Bronchial smooth muscle cell (primary cell): ENCODE data around the gene SIX5. TPM values are rescaled to one million over a fixed set of nuclear protein-coding genes. Genes with fewer than 3 reads are reported as not detected.

Experiments
- total RNA-seq: library from RNA; depleted of rRNA; stranded (reverse); fragments of >200 nt; gene quantifications from 2 replicates; pipeline ENCODE4 v1.2.1, GENCODE V29; 2014

SIX5 gene
- total RNA-seq, result 6.7 and 7.4 TPM in 2 replicates

GRCh38 chr19:45768984-45769782 lies at the start of gene SIX5:
TSS of gene SIX5 (minus strand) at chr19:45769252. CDS start at chr19:45768844, 408 bp downstream.

DNA sequence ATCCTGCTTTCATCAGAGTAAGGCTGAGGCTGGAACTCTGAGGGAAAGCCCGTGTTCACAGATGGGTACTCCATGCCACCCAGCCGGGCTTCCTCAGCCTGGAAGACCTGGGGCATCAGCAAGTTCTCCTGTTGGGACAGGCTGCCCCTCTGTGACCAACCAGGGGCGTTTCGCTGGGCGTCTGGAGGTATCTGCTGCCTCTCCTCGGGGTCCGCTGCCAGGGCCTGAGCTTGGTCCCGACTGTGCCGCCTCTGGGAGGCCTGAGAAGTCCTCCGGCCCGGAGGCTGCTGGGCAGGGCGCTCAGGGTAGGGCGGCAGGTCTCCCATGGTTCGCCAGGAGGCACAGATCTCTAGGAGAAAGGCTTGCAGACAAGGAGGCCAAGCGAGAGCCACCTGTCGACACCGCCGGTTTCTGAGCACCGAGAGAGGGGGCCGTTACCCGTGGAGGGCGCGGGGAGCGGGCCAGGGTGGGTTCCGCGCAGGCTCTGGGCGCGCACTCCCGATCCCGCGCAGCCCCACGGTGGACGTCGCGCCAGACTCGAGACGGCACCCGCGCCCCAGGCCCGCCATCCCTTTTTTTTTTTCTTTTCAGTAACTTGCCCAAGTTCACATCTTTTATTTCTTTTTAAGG lies 45.9 kb upstream of the SIX5 start, which contains the start of gene RSPH6A:
RSPH6A (minus strand) TSS at position 458 of the 630 bp plus-strand sequence; CDS start at position 326, 132 bp downstream.

GRCh38 chr19:45792470-45793177 lies 23.6 kb upstream of the SIX5 start, which contains the start of gene DMWD:
TSS of gene DMWD (minus strand) at chr19:45792845. CDS start at chr19:45792756, 89 bp downstream.

DNA sequence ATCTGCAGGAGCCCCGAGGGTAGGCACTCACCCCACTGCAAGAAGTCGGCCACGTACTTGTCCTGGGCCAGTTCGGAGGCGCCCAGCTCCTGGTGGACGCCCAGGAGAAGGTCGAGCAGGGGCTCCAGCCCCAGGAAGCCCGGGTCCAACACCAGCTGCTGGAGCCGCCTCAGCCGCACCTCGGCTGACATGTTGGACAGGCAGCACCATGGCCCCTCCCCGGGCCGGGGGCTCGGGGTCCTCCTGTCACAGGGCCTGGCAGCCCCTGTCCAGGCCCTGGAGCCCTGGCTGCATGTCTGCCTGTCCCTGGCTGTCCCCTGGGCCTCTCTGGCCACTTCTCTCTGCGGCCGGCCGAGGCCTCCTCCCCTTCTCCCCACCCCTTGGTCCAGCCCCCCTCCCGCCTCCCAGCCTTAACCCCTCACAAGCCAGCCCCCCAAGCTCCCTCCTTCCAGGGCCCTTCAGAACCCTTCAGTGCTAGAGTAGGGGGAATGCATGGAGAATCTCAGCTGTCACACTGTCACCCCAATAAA lies 13.2 kb upstream of the SIX5 start, which contains the start of gene DMPK:
DMPK (minus strand) TSS at position 329 of the 530 bp plus-strand sequence; CDS start at position 191, 138 bp downstream.

DNA sequence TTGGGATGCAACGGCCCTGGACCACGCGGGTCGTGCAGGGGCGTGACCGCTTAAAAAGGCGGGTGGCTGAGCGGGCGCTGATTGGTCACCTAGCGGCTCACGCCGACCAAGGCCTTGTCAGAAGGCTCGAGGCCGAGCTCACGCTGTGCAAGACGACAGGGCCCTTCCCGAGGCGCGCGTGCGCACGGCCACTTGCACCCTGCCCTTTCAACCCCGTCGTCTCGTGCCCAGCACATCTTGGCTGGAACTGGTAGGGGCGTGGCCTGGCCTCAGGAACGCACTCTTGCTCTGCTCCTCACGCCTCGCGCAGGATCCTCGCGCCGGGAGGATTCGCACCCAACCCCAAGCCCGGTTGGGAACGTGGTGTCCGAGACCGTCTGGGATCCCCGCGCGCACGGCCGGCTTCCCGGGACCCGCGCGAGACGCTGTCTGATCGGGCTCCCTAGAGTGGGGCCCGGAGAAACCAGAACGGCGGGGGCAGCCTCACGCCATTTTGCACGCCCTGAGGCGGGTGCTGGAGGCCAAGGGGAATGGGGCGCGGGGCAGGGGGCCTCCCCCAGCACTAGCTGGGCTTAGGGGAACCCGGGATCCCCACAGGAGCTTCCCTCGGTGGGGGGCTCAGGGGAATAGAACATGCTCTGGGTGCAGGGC lies 35.8 kb downstream of the SIX5 start, which contains the start of gene MEIOSIN:
MEIOSIN (plus strand) TSS at position 280 of the 651 bp plus-strand sequence. CDS start 1,938 bp downstream, outside the sequence.

DNA sequence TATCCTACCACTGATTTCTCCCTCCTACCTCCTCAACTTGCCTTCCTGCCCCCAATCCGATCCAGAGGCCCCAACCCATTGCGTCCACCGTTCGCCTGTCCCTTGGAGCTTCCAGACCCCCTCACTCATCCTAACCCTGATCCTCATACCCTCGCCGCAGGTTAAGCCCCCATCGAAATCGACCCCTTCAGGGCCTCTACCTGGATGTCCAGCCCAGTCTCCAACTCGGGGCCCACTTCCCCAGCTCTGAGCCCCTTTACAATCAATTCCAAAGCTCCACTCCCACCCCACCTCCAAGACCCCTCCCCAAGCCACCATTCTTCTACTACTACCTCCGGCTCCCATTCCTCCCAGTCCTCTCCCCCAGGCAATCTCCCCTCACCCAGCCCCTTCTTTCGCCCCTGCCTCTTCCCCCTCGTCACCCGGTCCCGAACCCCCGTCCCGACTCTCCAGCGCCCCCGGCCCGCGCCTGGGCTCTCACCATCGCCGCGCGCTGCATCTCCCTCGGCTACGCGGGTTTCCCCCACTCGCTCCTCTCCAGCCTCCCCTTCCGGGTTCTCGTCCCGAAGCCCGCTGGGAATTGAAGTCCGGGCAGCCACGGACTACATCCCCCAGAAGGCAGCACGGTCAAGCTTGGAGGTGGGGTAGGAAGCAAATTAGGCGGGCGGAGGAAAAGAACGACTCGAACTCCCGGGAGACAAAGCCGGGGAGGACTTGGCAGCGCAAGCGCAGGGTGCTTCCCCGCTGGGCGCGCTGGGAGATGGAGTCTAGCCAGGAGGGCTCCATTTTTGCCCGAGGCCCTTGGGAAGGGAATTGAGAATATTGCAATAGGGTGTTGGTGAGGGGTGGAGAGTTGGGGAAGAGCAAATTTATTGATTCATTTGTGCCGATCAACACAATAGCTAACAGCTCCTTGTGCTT lies 38.4 kb downstream of the SIX5 start, which contains the start of gene FBXO46:
FBXO46 (minus strand) TSS at position 529 of the 921 bp plus-strand sequence. CDS start 17,401 bp downstream, outside the sequence.

Other genes with a start within 250 kb of the SIX5 start
- 2.7 and 3.5 TPM in 2 replicates for gene OPA3, start 184.4 kb downstream of the SIX5 start, total RNA-seq
- under 0.01 TPM in 1 of 2 replicates, not detected in the other for gene GPR4, start 167.0 kb downstream of the SIX5 start, total RNA-seq
- gene EML2, start 129.9 kb downstream of the SIX5 start, total RNA-seq, result 31.2 and 48.1 TPM in 2 replicates
- 0.09 and 0.16 TPM in 2 replicates for gene GIPR, start 101.0 kb downstream of the SIX5 start, total RNA-seq
- gene SNRPD2, start 77.3 kb downstream of the SIX5 start, total RNA-seq, result 843 and 916 TPM in 2 replicates
- 1.6 and 5.8 TPM in 2 replicates for gene QPCTL, start 76.6 kb downstream of the SIX5 start, total RNA-seq
- 2.4 and 2.6 TPM in 2 replicates for gene FBXO46, start 38.4 kb downstream of the SIX5 start, total RNA-seq
- not detected in 2 replicates for gene MEIOSIN, start 35.8 kb downstream of the SIX5 start, total RNA-seq
- gene DMPK, start 13.2 kb upstream of the SIX5 start, total RNA-seq, result 51.5 and 57.4 TPM in 2 replicates
- 16.7 and 21.2 TPM in 2 replicates for gene DMWD, start 23.6 kb upstream of the SIX5 start, total RNA-seq
- 0.09 and 0.16 TPM in 2 replicates for gene RSPH6A, start 46.1 kb upstream of the SIX5 start, total RNA-seq
- 27.0 and 36.0 TPM in 2 replicates for gene SYMPK, start 93.9 kb upstream of the SIX5 start, total RNA-seq
- not detected in 2 replicates for gene FOXA3, start 95.1 kb upstream of the SIX5 start, total RNA-seq
- 17.8 and 18.1 TPM in 2 replicates for gene IRF2BP1, start 116.9 kb upstream of the SIX5 start, total RNA-seq
- gene MYPOP, start 133.4 kb upstream of the SIX5 start, total RNA-seq, result 0.69 and 0.79 TPM in 2 replicates
- not detected in 2 replicates for gene NANOS2, start 145.5 kb upstream of the SIX5 start, total RNA-seq
- gene NOVA2, start 204.6 kb upstream of the SIX5 start, total RNA-seq, result under 0.01 TPM in 2 replicates
- 6.6 and 9.0 TPM in 2 replicates for gene CCDC61, start 226.2 kb upstream of the SIX5 start, total RNA-seq